ENCODE results near the gene MRAP. TPM values are rescaled to one million over a fixed set of nuclear protein-coding genes. Genes with fewer than 3 reads are reported as not detected.

Gene MRAP
- total RNA-seq, 1 experiment from 2014 or later, result not detected

DNA sequence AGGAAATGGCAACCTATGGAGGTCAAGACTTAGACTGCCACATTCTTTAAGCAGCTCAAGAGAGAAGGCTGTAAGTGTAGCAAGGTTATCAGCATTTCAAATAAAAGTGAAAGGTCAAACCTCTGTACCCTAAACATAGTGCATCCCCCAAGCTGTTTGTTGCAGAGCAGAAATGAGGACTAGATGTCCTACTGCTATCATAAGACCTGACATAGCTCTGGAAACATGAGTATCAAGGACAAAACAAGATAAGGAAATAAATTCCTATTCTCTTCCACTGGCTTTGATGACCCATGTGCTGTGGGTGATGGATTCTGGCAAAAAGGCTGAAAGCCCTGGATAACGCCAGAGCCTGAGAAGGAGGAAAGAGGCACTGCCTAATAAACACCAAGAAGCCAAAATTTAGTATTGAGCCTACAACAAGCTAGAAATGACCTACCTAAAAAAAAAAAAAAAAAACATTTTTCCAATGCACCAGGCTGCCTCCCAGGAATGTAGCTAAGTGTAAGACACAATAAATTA is 58.3 kb downstream of the MRAP start:
- peaks cover 15% of the 10 kb centered on the region; the same call in 1 of the 2 replicates for H3K79me2 ChIP-seq (ENCODE audit: insufficient read depth, low read length)
- no TSS peak for BruUV-seq (replicated peaks)
- H2AFZ ChIP-seq (ENCODE audit: low read depth, low read length, poor library complexity, severe bottlenecking), result no peak overlapping the region
- DNase-seq (ENCODE audit: low read depth, low spot score), result no peak
- TF ChIP-seq SIN3A (IDR thresholded peaks at IDR 0.05; ENCODE audit: low read depth) (no peak), POLR2AphosphoS5 (IDR thresholded peaks at IDR 0.05; ENCODE audit: low read depth, low read length) (no peak), SRF (IDR thresholded peaks at IDR 0.05; ENCODE audit: low read depth) (no peak), CBX3 (IDR thresholded peaks at IDR 0.05; ENCODE audit: low read depth) (no peak), JUND (IDR thresholded peaks at IDR 0.05) (no peak), EGR1 (IDR thresholded peaks at IDR 0.05; ENCODE audit: low read depth) (no peak), CEBPB (IDR thresholded peaks at IDR 0.05; ENCODE audit: low read depth) (no peak), TCF7L2 (IDR thresholded peaks at IDR 0.05; ENCODE audit: borderline replicate concordance, extremely low read depth, insufficient read depth, insufficient read length) (no peak), SP1 (IDR thresholded peaks at IDR 0.05; ENCODE audit: low read depth) (no peak), ELF1 (IDR thresholded peaks at IDR 0.05; ENCODE audit: borderline replicate concordance, low read depth) (no peak), MAX (IDR thresholded peaks at IDR 0.05) (no peak), RAD21 (IDR thresholded peaks at IDR 0.05; ENCODE audit: low read depth) (no peak), CTCF (IDR thresholded peaks at IDR 0.05 in 2 of 3, conservative IDR thresholded peaks at IDR 0.05 in 1 of 3; ENCODE audit: borderline replicate concordance in 1 of 3, insufficient read depth in 1 of 3, low read depth in 2 of 3, low read length in 2 of 3) (no peak), YY1 (IDR thresholded peaks at IDR 0.05; ENCODE audit: extremely low read depth, insufficient replicate concordance, low read depth, low read length) (no peak), EZH2phosphoT487 (IDR thresholded peaks at IDR 0.05; ENCODE audit: borderline replicate concordance) (no peak), ZFX (IDR thresholded peaks at IDR 0.05) (no peak), EZH2 (IDR thresholded peaks at IDR 0.05) (no peak), REST (IDR thresholded peaks at IDR 0.05; ENCODE audit: low read depth) (no peak), ZNF274 (IDR thresholded peaks at IDR 0.05; ENCODE audit: low read depth, low read length) (no peak)
- TF ChIP-seq, protein P1, sequence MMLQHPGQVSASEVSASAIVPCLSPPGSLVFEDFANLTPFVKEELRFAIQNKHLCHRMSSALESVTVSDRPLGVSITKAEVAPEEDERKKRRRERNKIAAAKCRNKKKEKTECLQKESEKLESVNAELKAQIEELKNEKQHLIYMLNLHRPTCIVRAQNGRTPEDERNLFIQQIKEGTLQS (IDR thresholded peaks at IDR 0.05), result no peak
- H3K27ac ChIP-seq (ENCODE audit: low read depth, low read length), result no peak overlapping the region
- ATAC-seq, result no peak
- no peak overlapping the region for H3K4me3 ChIP-seq (replicated peaks in 1 of 2; ENCODE audit: low read depth in 1 of 2, low read length in 2 of 2)
- ChIA-PET CTCF (no interaction called here), RAD21 (ENCODE audit: low non-redundant PET in 1 of 2, low total read pairs in 2 of 2, uncharacterized antibody in 2 of 2, unreplicated experiment in 2 of 2) (no interaction called here), POLR2A (interaction anchor here (0.6 kb wide), 1 partner anchor 29 kb away, joined by 3 read pairs; no protein-coding TSS in a partner anchor)
- H3K9me2 ChIP-seq (ENCODE audit: insufficient read depth), result no peaks in the 10 kb centered on the region
- no peak overlapping the region for H3K9ac ChIP-seq (ENCODE audit: low read length)
- H3K4me2 ChIP-seq (ENCODE audit: low read length), result no peak overlapping the region
- intact Hi-C loops (cut with micrococcal nuclease), result no loop called here
- H3K4me1 ChIP-seq (ENCODE audit: control insufficient read depth in 1 of 2, insufficient read depth in 2 of 2, low read length in 2 of 2), result no peaks in the 10 kb centered on the region
- no peaks in the 10 kb centered on the region for H3K9me3 ChIP-seq (ENCODE audit: control insufficient read depth in 1 of 2, insufficient read depth in 1 of 2, low read depth in 1 of 2, low read length in 2 of 2)
- H4K20me1 ChIP-seq (ENCODE audit: insufficient read depth), result no peaks in the 10 kb centered on the region; the same call in 1 of the 2 replicates
- peaks cover 73 to 91% of the 10 kb centered on the region in 2 experiments for H3K36me3 ChIP-seq (ENCODE audit: control insufficient read depth in 1 of 2, insufficient read depth in 2 of 2, low read length in 2 of 2)
- no peaks in the 10 kb centered on the region for H3K27me3 ChIP-seq (ENCODE audit: insufficient read depth, low read length)

All from HCT116 (cell line).